Measurements from ENCODE around the gene SLC22A2. TPM values are rescaled to one million over a fixed set of nuclear protein-coding genes. Genes with fewer than 3 reads are reported as not detected.

SLC22A2 gene
- total and polyA plus RNA-seq, 9 of the 15 experiments (the other 6 are each of a cell fraction or from before 2014, with no cell fraction given) = not detected

GRCh38 chr6:160238761-160239751 is 19.6 kb downstream of the SLC22A2 start:
- no peaks in the 10 kb centered on the region for H3K27me3 ChIP-seq (ENCODE audit: control insufficient read depth in 2 of 2, insufficient read depth in 2 of 2, low read length in 2 of 2)
- WGBS (ENCODE audit: insufficient coverage, low coverage, missing lambda C conversion rate) = 0% methylated on average over 5 of the region's 5 CpGs
- no peaks in the 10 kb centered on the region for H3K9me1 ChIP-seq (ENCODE audit: control insufficient read depth, insufficient read depth, low read length)
- no TSS peak for BruUV-seq (replicated peaks)
- ChIA-PET CTCF (ENCODE audit: low intra/inter-chr PET ratio) (no interaction called here), POLR2A (interaction anchor here (1.0 kb wide), 1 partner anchor 10 kb away, joined by 3 read pairs; no protein-coding TSS in a partner anchor)
- peak overlapping the region; percentile 8; the same call in 1 of the 3 replicates for H3K27ac ChIP-seq (ENCODE audit: extremely low read depth, low read depth, low read length)
- H3K4me3 ChIP-seq = no peak overlapping the region
- H3K4me2 ChIP-seq (ENCODE audit: insufficient read depth, low read length) = no peak overlapping the region
- FAIRE-seq = no peak
- peak; percentile 78 for ATAC-seq
- intact Hi-C loops (cut with micrococcal nuclease) (no loop called here), in situ Hi-C loops (cut with MboI) (no loop called here)
- no peaks in the 10 kb centered on the region for H3K36me3 ChIP-seq (ENCODE audit: control insufficient read depth, insufficient read depth, low read length)
- DNase-seq (ENCODE audit: extremely low read depth in 1 of 4, low spot score in 3 of 4) = peak in 1 of 4 experiments; percentile 35
- no peaks in the 10 kb centered on the region for H4K20me1 ChIP-seq (replicated peaks; ENCODE audit: control insufficient read depth, insufficient read depth, low read length)
- no peaks in the 10 kb centered on the region for H3K79me2 ChIP-seq (ENCODE audit: control insufficient read depth, insufficient read depth, low read length)
- 0 out of 2 replicates have a peak, but pooled peaks cover 5% of the 10 kb centered on the region for H3K9me3 ChIP-seq (replicated peaks; ENCODE audit: control insufficient read depth, insufficient read depth, low read depth, low read length)
- H3K4me1 ChIP-seq (replicated peaks in 1 of 2; ENCODE audit: control insufficient read depth in 2 of 2, insufficient read depth in 2 of 2, low read length in 2 of 2) = peaks cover 0 to 5% of the 10 kb centered on the region in 2 experiments; a peak in 2 of 5 replicates
- H2AFZ ChIP-seq (ENCODE audit: low read depth, low read length) = no peak overlapping the region
- no peak overlapping the region for H3K9ac ChIP-seq (ENCODE audit: insufficient read depth in 1 of 2, low read depth in 2 of 2, low read length in 2 of 2)
- TF ChIP-seq RFX1 (IDR thresholded peaks at IDR 0.05) (peak; percentile 51), SREBF1 (IDR thresholded peaks at IDR 0.05; ENCODE audit: borderline replicate concordance, low read depth, low read length) (no peak), ZEB2 (IDR thresholded peaks at IDR 0.05) (no peak), GABPA (tag; conservative IDR thresholded peaks at IDR 0.05; ENCODE audit: low read depth) (peak; percentile 83), CBX8 (IDR thresholded peaks at IDR 0.05; ENCODE audit: borderline replicate concordance, extremely low read depth, low read depth, low read length, poor library complexity, severe bottlenecking) (no peak), COPS2 (conservative IDR thresholded peaks at IDR 0.05) (no peak), POLR2H (tag; IDR thresholded peaks at IDR 0.05; ENCODE audit: low read depth) (peak; percentile 62), OTX1 (CRISPR knock-in tag; IDR thresholded peaks at IDR 0.05) (0 out of 2 replicates have a peak, but pooled peaks have one; percentile 52), NR2C2 (CRISPR knock-in tag; IDR thresholded peaks at IDR 0.05) (no peak), NR2C2 (tag; IDR thresholded peaks at IDR 0.05) (peak; percentile 92), TAL1 (IDR thresholded peaks at IDR 0.05) (no peak), RBM17 (IDR thresholded peaks at IDR 0.05; ENCODE audit: borderline replicate concordance, low read depth, low read length) (no peak), ZNF79 (CRISPR knock-in tag; IDR thresholded peaks at IDR 0.05; ENCODE audit: low read depth) (0 out of 2 replicates have a peak, but pooled peaks have one; percentile 42), ZNF274 (IDR thresholded peaks at IDR 0.05; ENCODE audit: borderline replicate concordance, low read depth, low read length) (no peak), ZNF431 (CRISPR knock-in tag; IDR thresholded peaks at IDR 0.05) (no peak), ZBED1 (IDR thresholded peaks at IDR 0.05) (no peak), BCOR (IDR thresholded peaks at IDR 0.05) (no peak), XRCC4 (IDR thresholded peaks at IDR 0.05; ENCODE audit: extremely low read depth, insufficient read depth, insufficient read length) (no peak), MED1 (CRISPR knock-in tag; IDR thresholded peaks at IDR 0.05; ENCODE audit: borderline replicate concordance) (no peak)
- TF ChIP-seq, protein P1, sequence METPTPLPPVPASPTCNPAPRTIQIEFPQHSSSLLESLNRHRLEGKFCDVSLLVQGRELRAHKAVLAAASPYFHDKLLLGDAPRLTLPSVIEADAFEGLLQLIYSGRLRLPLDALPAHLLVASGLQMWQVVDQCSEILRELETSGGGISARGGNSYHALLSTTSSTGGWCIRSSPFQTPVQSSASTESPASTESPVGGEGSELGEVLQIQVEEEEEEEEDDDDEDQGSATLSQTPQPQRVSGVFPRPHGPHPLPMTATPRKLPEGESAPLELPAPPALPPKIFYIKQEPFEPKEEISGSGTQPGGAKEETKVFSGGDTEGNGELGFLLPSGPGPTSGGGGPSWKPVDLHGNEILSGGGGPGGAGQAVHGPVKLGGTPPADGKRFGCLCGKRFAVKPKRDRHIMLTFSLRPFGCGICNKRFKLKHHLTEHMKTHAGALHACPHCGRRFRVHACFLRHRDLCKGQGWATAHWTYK (CRISPR knock-in tag; IDR thresholded peaks at IDR 0.05) = peak; percentile 60; the same call in 1 of the 2 replicates

Data from K562 (cell line).